HL-60 (cell line): ENCODE measurements around the gene TSNAXIP1.

Experiments used
- DNase-seq, 2 experiments: peaks; one replicate each; pipeline ENCODE4 v3.0.0-alpha.2; 2010 to 2020; ENCODE audit warnings: low read depth in 1 of 2, low spot score in 1 of 2
- H3K27ac ChIP-seq: fragments of 250-450 bp; sonication (Bioruptor Pico); replicated peaks from 2 replicates; pipeline ENCODE4 v1.5.1; 2020; ENCODE audit warnings: mild to moderate bottlenecking, moderate library complexity
- H3K27me3 ChIP-seq: fragments of 250-450 bp; sonication (Bioruptor Pico); 2 replicates; pipeline ENCODE4 v1.5.1; 2021; ENCODE audit warnings: mild to moderate bottlenecking, moderate library complexity; ENCODE audit not compliant: insufficient read depth, poor library complexity, severe bottlenecking
- H3K4me3 ChIP-seq: replicated peaks from 2 replicates; pipeline ENCODE4 v1.5.1; 2011; ENCODE audit warnings: mild to moderate bottlenecking, control low read depth, low read length; ENCODE audit not compliant: insufficient read depth
- CTCF ChIP-seq: IDR thresholded peaks from one replicate; pipeline ENCODE4 v1.5.1; 2011; ENCODE audit warnings: low read length, control low read depth, inconsistent platforms; ENCODE audit not compliant: insufficient read depth
- GABPA ChIP-seq: IDR thresholded peaks from 2 replicates; pipeline ENCODE4 v1.6.1; 2012; ENCODE audit warnings: low read depth
- POLR2AphosphoS5 ChIP-seq: IDR thresholded peaks from 2 replicates; pipeline ENCODE4 v1.6.1; 2012; ENCODE audit warnings: low read depth
- REST ChIP-seq: IDR thresholded peaks from 2 replicates; pipeline ENCODE4 v1.6.1; 2012; ENCODE audit warnings: low read depth; ENCODE audit not compliant: insufficient replicate concordance
- SPI1 ChIP-seq: IDR thresholded peaks from 2 replicates; pipeline ENCODE4 v1.6.1; 2012; ENCODE audit warnings: low read depth, mild to moderate bottlenecking, borderline replicate concordance

Gene TSNAXIP1

DNA sequence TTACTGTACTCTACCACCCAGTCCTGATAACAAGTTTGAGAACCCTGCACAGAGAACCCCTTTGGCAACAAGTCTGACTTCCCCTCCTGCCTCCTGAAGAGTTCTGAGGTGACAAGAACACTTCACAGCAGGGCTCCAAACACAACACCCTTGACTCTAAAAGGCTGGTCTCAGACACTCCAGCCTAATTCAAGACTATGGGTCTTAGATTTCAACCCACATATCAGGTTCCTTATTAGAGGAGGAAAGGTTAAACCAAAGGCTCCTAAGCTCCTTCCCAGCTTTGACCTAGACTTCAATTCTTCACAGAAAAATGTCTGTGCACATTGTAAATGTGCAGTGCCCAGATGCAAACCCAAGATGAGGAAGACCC lies 23.4 kb upstream of the TSNAXIP1 start:
- Histone ChIP-seq H3K27ac (no peak overlapping the region), H3K27me3 (no peaks in the 10 kb centered on the region), H3K4me3 (no peak overlapping the region)
- no peak for TF ChIP-seq REST
- TF ChIP-seq POLR2AphosphoS5: no peak
- TF ChIP-seq SPI1: no peak
- TF ChIP-seq GABPA: no peak
- TF ChIP-seq CTCF: no peak
- DNase-seq: no peak

GRCh38 chr16:67786491-67786890 lies 20.2 kb upstream of the TSNAXIP1 start:
- Histone ChIP-seq H3K27ac (no peak overlapping the region), H3K27me3 (no peaks in the 10 kb centered on the region), H3K4me3 (no peak overlapping the region)
- no peak for DNase-seq
- TF ChIP-seq POLR2AphosphoS5: no peak
- TF ChIP-seq GABPA: no peak
- no peak for TF ChIP-seq CTCF
- no peak for TF ChIP-seq REST
- no peak for TF ChIP-seq SPI1

DNA sequence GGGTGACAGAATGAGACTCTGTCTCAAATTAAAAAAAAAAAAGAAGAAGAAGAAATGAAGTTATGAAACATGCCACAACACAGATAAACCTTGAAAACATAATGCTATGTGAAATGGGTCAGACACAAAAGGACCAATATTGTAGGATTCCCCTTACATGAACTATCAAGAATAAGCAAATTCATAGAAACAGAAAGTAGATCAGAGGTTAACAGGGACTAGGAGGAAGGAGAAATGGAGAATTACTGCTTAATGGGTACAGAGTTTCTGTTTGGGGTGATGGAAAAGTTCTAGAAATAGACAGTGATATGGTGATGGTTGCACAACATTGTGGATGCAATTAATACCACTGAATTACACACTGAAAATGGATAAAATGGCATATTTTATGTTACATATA lies 16.6 kb upstream of the TSNAXIP1 start:
- DNase-seq: no peak
- Histone ChIP-seq H3K27ac (no peak overlapping the region), H3K4me3 (no peak overlapping the region), H3K27me3 (no peaks in the 10 kb centered on the region)
- TF ChIP-seq REST: no peak
- TF ChIP-seq CTCF: no peak
- no peak for TF ChIP-seq POLR2AphosphoS5
- TF ChIP-seq GABPA: no peak
- no peak for TF ChIP-seq SPI1
